IMR-90 (cell line): ENCODE data around the gene C13orf42. TPM values are rescaled to one million over a fixed set of nuclear protein-coding genes. Genes with fewer than 3 reads are reported as not detected.

Source experiments
- ATAC-seq: fragments of 200-7000 bp; cut with Tn5 transposase; 2 replicates; pipeline ENCODE4 v1.9.1; 2020; ENCODE audit warnings: low read depth, mild to moderate bottlenecking, moderate library complexity
- BruUV-seq: library from RNA; stranded (reverse); fragments of 400-500 nt; replicated peaks from 2 replicates; lab custom pipeline; 2021; lab: Mats Ljungman, UMichigan
- CTCF ChIA-PET: fragments of 300-600 bp; formaldehyde crosslinking; extraction: SDS; loops from one replicate; lab custom pipeline; 2021; ENCODE audit warnings: antibody characterized with exemption; lab: Yijun Ruan, JAX
- POLR2A ChIA-PET: fragments of 300-600 bp; sonication (Branson Sonifier 250); formaldehyde crosslinking; loops from one replicate; lab custom pipeline; 2022; ENCODE audit warnings: antibody characterized with exemption; ENCODE audit not compliant: unreplicated experiment; lab: Charles Lee
- DNase-seq: peaks from one replicate; pipeline ENCODE4 v3.0.0; 2013
- H2AFZ ChIP-seq: replicated peaks from 2 replicates; pipeline ENCODE3; 2013; ENCODE audit warnings: low read length, mild to moderate bottlenecking; ENCODE audit not compliant: poor library complexity
- H2AK5ac ChIP-seq: 2 replicates; pipeline ENCODE4 v1.6.1; 2013; ENCODE audit warnings: low read depth, low read length, inconsistent platforms
- H2AK9ac ChIP-seq: replicated peaks from 2 replicates; pipeline ENCODE3; 2013; ENCODE audit warnings: mild to moderate bottlenecking, low read depth, low read length, moderate library complexity; ENCODE audit not compliant: poor library complexity
- H2BK120ac ChIP-seq: 2 replicates; pipeline ENCODE4 v1.6.1; 2013; ENCODE audit warnings: low read depth, low read length, inconsistent platforms
- H2BK15ac ChIP-seq: 3 replicates; pipeline ENCODE4 v1.6.1; 2013; ENCODE audit warnings: low read depth, low read length, inconsistent platforms
- H2BK20ac ChIP-seq: 2 replicates; pipeline ENCODE4 v1.6.1; 2013; ENCODE audit warnings: low read depth, mild to moderate bottlenecking, inconsistent platforms, low read length, moderate library complexity
- H2BK5ac ChIP-seq: 2 replicates; pipeline ENCODE4 v1.6.1; 2013; ENCODE audit warnings: mild to moderate bottlenecking, low read depth, low read length, inconsistent platforms; ENCODE audit not compliant: poor library complexity, severe bottlenecking
- H3K14ac ChIP-seq: replicated peaks from 2 replicates; pipeline ENCODE4 v1.6.1; 2013; ENCODE audit warnings: low read depth, low read length, inconsistent platforms
- H3K18ac ChIP-seq: 2 replicates; pipeline ENCODE4 v1.6.1; 2013; ENCODE audit warnings: low read depth, low read length, control low read depth
- H3K23ac ChIP-seq: 2 replicates; pipeline ENCODE4 v1.6.1; 2013; ENCODE audit warnings: low read depth, low read length, inconsistent platforms
- H3K27ac ChIP-seq: 2 replicates; pipeline ENCODE4 v1.5.1; 2013; ENCODE audit warnings: mild to moderate bottlenecking, control low read depth, low read length; ENCODE audit not compliant: insufficient read depth
- H3K27me3 ChIP-seq: 2 replicates; pipeline ENCODE4 v1.6.1; 2013; ENCODE audit warnings: low read length; ENCODE audit not compliant: control insufficient read depth, insufficient read depth
- H3K36me3 ChIP-seq: 2 replicates; pipeline ENCODE4 v1.6.1; 2013; ENCODE audit warnings: low read length, mixed read lengths; ENCODE audit not compliant: control insufficient read depth, insufficient read depth
- H3K4ac ChIP-seq: 2 replicates; pipeline ENCODE4 v1.6.1; 2013; ENCODE audit warnings: low read depth, low read length, inconsistent platforms
- H3K4me1 ChIP-seq: 2 replicates; pipeline ENCODE4 v1.6.1; 2013; ENCODE audit warnings: low read length, mixed read lengths; ENCODE audit not compliant: control insufficient read depth, insufficient read depth
- H3K4me2 ChIP-seq: 2 replicates; pipeline ENCODE4 v1.6.1; 2013; ENCODE audit warnings: low read depth, mild to moderate bottlenecking, control low read depth, low read length, moderate library complexity
- H3K4me3 ChIP-seq: 2 replicates; pipeline ENCODE4 v1.5.1; 2013; ENCODE audit warnings: low read depth, mild to moderate bottlenecking, control low read depth, low read length, moderate library complexity; ENCODE audit not compliant: insufficient read depth
- H3K56ac ChIP-seq: 2 replicates; pipeline ENCODE4 v1.6.1; 2013; ENCODE audit warnings: low read length, inconsistent platforms; ENCODE audit not compliant: insufficient read depth; ENCODE audit errors: extremely low read depth
- H3K79me1 ChIP-seq, 2 experiments: 2 replicates each; pipeline ENCODE4 v1.6.1; 2013; ENCODE audit warnings: low read length in 2 of 2, inconsistent platforms in 1 of 2, low read depth in 1 of 2
- H3K9ac ChIP-seq: 2 replicates; pipeline ENCODE4 v1.6.1; 2013; ENCODE audit warnings: low read depth, low read length, control low read depth
- H3K9me1 ChIP-seq: 2 replicates; pipeline ENCODE4 v1.6.1; 2013; ENCODE audit warnings: low read length, inconsistent platforms; ENCODE audit not compliant: insufficient read depth
- H3K9me3 ChIP-seq: 2 replicates; pipeline ENCODE4 v1.6.1; 2013; ENCODE audit warnings: low read length; ENCODE audit not compliant: control insufficient read depth, insufficient read depth
- H4K20me1 ChIP-seq: 2 replicates; pipeline ENCODE4 v1.6.1; 2013; ENCODE audit warnings: low read length, inconsistent platforms; ENCODE audit not compliant: insufficient read depth
- H4K5ac ChIP-seq: 2 replicates; pipeline ENCODE4 v1.6.1; 2013; ENCODE audit warnings: mild to moderate bottlenecking, low read depth, low read length, control low read depth
- H4K8ac ChIP-seq, 2 experiments: 2 replicates each; pipeline ENCODE4 v1.6.1; 2013; ENCODE audit warnings: low read depth in 2 of 2, low read length in 2 of 2, control low read depth in 1 of 2, inconsistent platforms in 1 of 2
- H4K91ac ChIP-seq: 2 replicates; pipeline ENCODE4 v1.6.1; 2013; ENCODE audit warnings: low read depth, low read length, inconsistent platforms; ENCODE audit not compliant: insufficient read depth
- BHLHE40 ChIP-seq: fragments of 150-350 bp; IDR thresholded peaks from 2 replicates; pipeline ENCODE4 v1.6.1; 2016; ENCODE audit warnings: mild to moderate bottlenecking, low read depth, low read length
- CEBPB ChIP-seq: IDR thresholded peaks from 2 replicates; pipeline ENCODE4 v1.6.1; 2012; ENCODE audit warnings: low read depth, low read length, improper control_type of control experiment
- CHD1 ChIP-seq: IDR thresholded peaks from 2 replicates; pipeline ENCODE4 v1.6.1; 2012; ENCODE audit warnings: low read depth, low read length, improper control_type of control experiment
- CTCF ChIP-seq: conservative IDR thresholded peaks from 2 replicates; pipeline ENCODE4 v1.5.1; 2012; ENCODE audit warnings: mild to moderate bottlenecking, low read depth, low read length, improper control_type of control experiment
- ELK1 ChIP-seq: fragments of 150-350 bp; IDR thresholded peaks from 2 replicates; pipeline ENCODE4 v1.6.1; 2016; ENCODE audit warnings: low read depth, mild to moderate bottlenecking, low read length, moderate library complexity, borderline replicate concordance
- FOS ChIP-seq: fragments of 150-350 bp; IDR thresholded peaks from 2 replicates; pipeline ENCODE4 v1.6.1; 2016; ENCODE audit warnings: low read depth, low read length
- MAFK ChIP-seq: IDR thresholded peaks from 2 replicates; pipeline ENCODE4 v1.6.1; 2012; ENCODE audit warnings: low read depth, low read length, improper control_type of control experiment
- MAZ ChIP-seq: IDR thresholded peaks from 2 replicates; pipeline ENCODE4 v1.6.1; 2012; ENCODE audit warnings: low read depth, mild to moderate bottlenecking, low read length, improper control_type of control experiment, moderate library complexity, borderline replicate concordance
- MXI1 ChIP-seq: IDR thresholded peaks from 2 replicates; pipeline ENCODE4 v1.6.1; 2012; ENCODE audit warnings: low read depth, mild to moderate bottlenecking, low read length, moderate library complexity, borderline replicate concordance
- NFE2L2 ChIP-seq: fragments of 150-350 bp; IDR thresholded peaks from 2 replicates; pipeline ENCODE4 v1.6.1; 2016; ENCODE audit warnings: low read depth, mild to moderate bottlenecking, low read length
- POLR2A ChIP-seq: IDR thresholded peaks from 2 replicates; pipeline ENCODE4 v1.6.1; 2012; ENCODE audit warnings: mild to moderate bottlenecking, low read depth, low read length
- RAD21 ChIP-seq: IDR thresholded peaks from 2 replicates; pipeline ENCODE4 v1.6.1; 2012; ENCODE audit warnings: low read length, improper control_type of control experiment
- RCOR1 ChIP-seq: IDR thresholded peaks from 2 replicates; pipeline ENCODE4 v1.6.1; 2012; ENCODE audit warnings: mild to moderate bottlenecking, low read length, improper control_type of control experiment; ENCODE audit not compliant: insufficient replicate concordance
- RFX5 ChIP-seq: IDR thresholded peaks from 2 replicates; pipeline ENCODE4 v1.8.0; 2012; ENCODE audit warnings: low read depth, mild to moderate bottlenecking, low read length, moderate library complexity
- SMC3 ChIP-seq: fragments of 150-350 bp; IDR thresholded peaks from 2 replicates; pipeline ENCODE4 v1.6.1; 2016; ENCODE audit warnings: low read depth, mild to moderate bottlenecking, antibody characterized with exemption, low read length, moderate library complexity
- USF2 ChIP-seq: fragments of 150-350 bp; IDR thresholded peaks from 2 replicates; pipeline ENCODE4 v1.6.1; 2017; ENCODE audit warnings: mild to moderate bottlenecking, antibody characterized with exemption, low read length, low read depth
- WGBS, 2 experiments: methylation state at CpG; one replicate each; pipeline versions ENCODE4 v1.1.5 to v1.1.7; 2013; ENCODE audit warnings: missing lambda C conversion rate in 2 of 2; ENCODE audit not compliant: insufficient read length in 1 of 2; ENCODE audit errors: extremely low coverage in 2 of 2; 5-methylcytosine and 5-hydroxymethylcytosine counted together
- dilution Hi-C: fragments of 300-500 bp; cut with HindIII; formaldehyde crosslinking; loops from one replicate; pipeline ENCODE4 v1.14.3; 2018; ENCODE audit warnings: low sequenced_read_pairs; ENCODE audit not compliant: unreplicated experiment
- in situ Hi-C: fragments of 300-500 bp; cut with MboI; formaldehyde crosslinking; loops from 3 replicates; pipeline ENCODE4 v1.14.3; 2019; ENCODE audit warnings: low sequenced_read_pairs, inconsistent platforms, mixed read lengths
- intact Hi-C: fragments of 100-400 bp; cut with micrococcal nuclease; formaldehyde crosslinking; loops from 2 replicates; pipeline ENCODE4 v1.10.0; 2022
- polyA plus RNA-seq, 3 experiments: library from polyadenylated mRNA; depleted of rRNA; stranded (reverse); fragments of >200 nt; gene quantifications; 2 replicates each; pipeline ENCODE4 v1.2.3, GENCODE V29; 2012; ENCODE audit warnings: low replicate concordance in 1 of 3
- total RNA-seq: library from RNA; depleted of rRNA; stranded (reverse); fragments of >200 nt; gene quantifications from 2 replicates; pipeline ENCODE4 v1.2.3, GENCODE V29; 2012

The C13orf42 gene
- total and polyA plus RNA-seq, 2 of the 4 experiments (the other 2 are of a cell fraction): not detected

GRCh38 chr13:51067210-51067701 lies 43.8 kb downstream of the C13orf42 start:
- WGBS, 2 experiments: no CpG with 5 or more reads among the region's 9 CpGs
- Histone ChIP-seq H2BK5ac (no peak overlapping the region), H3K56ac (no peak overlapping the region), H4K91ac (no peak overlapping the region), H2BK20ac (no peak overlapping the region), H2BK15ac (no peak overlapping the region), H3K14ac (no peak overlapping the region), H4K8ac (no peak overlapping the region), H3K9ac (no peak overlapping the region), H3K4me2 (no peak overlapping the region), H3K9me3 (no peaks in the 10 kb centered on the region), H4K5ac (no peak overlapping the region), H3K4me3 (no peak overlapping the region), H3K27ac (no peak overlapping the region), H2AK5ac (no peak overlapping the region), H3K9me1 (no peaks in the 10 kb centered on the region), H3K18ac (no peak overlapping the region), H2AFZ (no peak overlapping the region), H2BK120ac (no peak overlapping the region), H3K79me1 (no peaks in the 10 kb centered on the region), H3K4me1 (peaks cover 1% of the 10 kb centered on the region; the same call in 1 of the 2 replicates), H3K36me3 (no peaks in the 10 kb centered on the region), H3K4ac (no peak overlapping the region), H4K20me1 (no peaks in the 10 kb centered on the region), H3K27me3 (peaks cover 41% of the 10 kb centered on the region), H2AK9ac (no peak overlapping the region), H3K23ac (no peak overlapping the region)
- TF ChIP-seq MAZ: no peak
- no peak for TF ChIP-seq FOS
- TF ChIP-seq MXI1: no peak
- TF ChIP-seq RFX5: no peak
- no peak for TF ChIP-seq BHLHE40
- no peak for TF ChIP-seq ELK1
- no peak for TF ChIP-seq CEBPB
- TF ChIP-seq RAD21: no peak
- TF ChIP-seq POLR2A: no peak
- no peak for TF ChIP-seq CTCF
- no peak for TF ChIP-seq CHD1
- TF ChIP-seq MAFK: no peak
- TF ChIP-seq RCOR1: no peak
- no peak for TF ChIP-seq NFE2L2
- no peak for TF ChIP-seq SMC3
- TF ChIP-seq USF2: no peak
- POLR2A ChIA-PET: no interaction called here
- in situ Hi-C loops (loop anchor here (25.0 kb wide), 1 partner anchor 1405 kb away; no protein-coding TSS in a partner anchor), dilution Hi-C loops (no loop called here), intact Hi-C loops (no loop called here)
- no TSS peak for BruUV-seq
- CTCF ChIA-PET: interaction anchor here (0.6 to 1.2 kb wide), 4 partner anchors 14 to 1091 kb away, joined by 3 to 8 read pairs (median 3); no protein-coding TSS in a partner anchor
- DNase-seq (no peak), ATAC-seq (no peak)
